Urinary bladder (tissue), 4 donors: Measurements from ENCODE around the gene INSM1. TPM values are rescaled to one million over a fixed set of nuclear protein-coding genes. Genes with fewer than 3 reads are reported as not detected.

ENCODE experiments used
- DNase-seq: peaks from one replicate; pipeline ENCODE4 v3.0.0-alpha.2; 2015; ENCODE audit errors: extremely low spot score
- H3K27ac ChIP-seq: one replicate; pipeline ENCODE4 v1.5.1; 2013; ENCODE audit warnings: low read depth, mild to moderate bottlenecking, moderate library complexity
- H3K36me3 ChIP-seq: one replicate; pipeline ENCODE4 v1.6.1; 2013; ENCODE audit warnings: mild to moderate bottlenecking, moderate library complexity; ENCODE audit not compliant: insufficient read depth
- H3K4me1 ChIP-seq: one replicate; pipeline ENCODE4 v1.6.1; 2013; ENCODE audit warnings: mild to moderate bottlenecking, moderate library complexity; ENCODE audit not compliant: insufficient read depth
- H3K4me3 ChIP-seq: one replicate; pipeline ENCODE4 v1.5.1; 2013; ENCODE audit warnings: low read depth, low read length
- WGBS: extraction: QIAGEN DNeasy Blood & Tissue Kit; methylation state at CpG from one replicate; pipeline ENCODE4 v1.1.7; 2013; 5-methylcytosine and 5-hydroxymethylcytosine counted together
- polyA plus RNA-seq: library from polyadenylated mRNA; stranded (reverse); fragments of 200-250 nt; gene quantifications from one replicate; pipeline ENCODE4 v1.2.3, GENCODE V29; 2013
- total RNA-seq: library from RNA; depleted of rRNA; stranded (reverse); fragments of >200 nt; gene quantifications from one replicate; pipeline ENCODE4 v1.2.3, GENCODE V29; 2014
- donor health status: healthy with polysubstance abuse.
- donor health status: healthy.

Gene INSM1, protein sequence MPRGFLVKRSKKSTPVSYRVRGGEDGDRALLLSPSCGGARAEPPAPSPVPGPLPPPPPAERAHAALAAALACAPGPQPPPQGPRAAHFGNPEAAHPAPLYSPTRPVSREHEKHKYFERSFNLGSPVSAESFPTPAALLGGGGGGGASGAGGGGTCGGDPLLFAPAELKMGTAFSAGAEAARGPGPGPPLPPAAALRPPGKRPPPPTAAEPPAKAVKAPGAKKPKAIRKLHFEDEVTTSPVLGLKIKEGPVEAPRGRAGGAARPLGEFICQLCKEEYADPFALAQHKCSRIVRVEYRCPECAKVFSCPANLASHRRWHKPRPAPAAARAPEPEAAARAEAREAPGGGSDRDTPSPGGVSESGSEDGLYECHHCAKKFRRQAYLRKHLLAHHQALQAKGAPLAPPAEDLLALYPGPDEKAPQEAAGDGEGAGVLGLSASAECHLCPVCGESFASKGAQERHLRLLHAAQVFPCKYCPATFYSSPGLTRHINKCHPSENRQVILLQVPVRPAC
- total RNA-seq (not detected), polyA plus RNA-seq (0.04 TPM)

- no peak for DNase-seq
- WGBS = under 1% methylated on average over 107 of the region's 108 CpGs
- H3K27ac ChIP-seq = no peak within 1 kb of the TSS
- H3K4me1 ChIP-seq = peaks cover 12% of the 10 kb centered on the region
- H3K4me3 ChIP-seq = peak within 1 kb of the TSS; percentile 53
- H3K36me3 ChIP-seq = no peaks in the 10 kb centered on the region
Observed at GRCh38 chr20:20367575-20368417, at the start of gene INSM1. INSM1 (plus strand) TSS chr20:20368104; CDS start chr20:20368268, 164 bp downstream.

- Histone ChIP-seq H3K27ac (no peak overlapping the region), H3K4me3 (no peak overlapping the region), H3K4me1 (no peaks in the 10 kb centered on the region), H3K36me3 (no peaks in the 10 kb centered on the region)
- 75% methylated on average over 9 of the region's 9 CpGs for WGBS
- no peak for DNase-seq
Observed at GRCh38 chr20:20318365-20319161, 49.3 kb upstream of the INSM1 start.

DNA sequence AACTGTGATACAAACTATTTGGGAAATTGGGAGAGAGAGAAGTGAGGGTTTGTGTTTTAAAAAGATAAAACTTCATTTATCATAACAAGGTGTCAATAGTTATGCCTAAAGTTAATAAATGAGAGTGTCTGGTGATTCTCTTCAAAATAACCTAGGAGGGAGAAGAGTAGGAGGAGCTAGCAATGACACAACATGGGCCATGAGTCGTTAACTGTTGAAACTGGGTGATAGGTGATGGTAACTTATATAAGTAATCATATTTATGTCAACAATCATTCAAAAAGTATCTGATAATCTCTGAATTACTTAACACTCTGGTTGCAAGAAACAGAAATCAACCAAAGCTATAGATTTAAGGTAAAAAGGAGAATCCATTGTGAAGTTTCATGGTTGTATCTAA is 46.8 kb upstream of the INSM1 start:
- WGBS = 80% methylated on average over 1 of the region's 1 CpG
- H3K27ac ChIP-seq = no peak overlapping the region
- no peaks in the 10 kb centered on the region for H3K4me1 ChIP-seq
- H3K4me3 ChIP-seq = no peak overlapping the region
- H3K36me3 ChIP-seq = no peaks in the 10 kb centered on the region
- DNase-seq = no peak

DNA sequence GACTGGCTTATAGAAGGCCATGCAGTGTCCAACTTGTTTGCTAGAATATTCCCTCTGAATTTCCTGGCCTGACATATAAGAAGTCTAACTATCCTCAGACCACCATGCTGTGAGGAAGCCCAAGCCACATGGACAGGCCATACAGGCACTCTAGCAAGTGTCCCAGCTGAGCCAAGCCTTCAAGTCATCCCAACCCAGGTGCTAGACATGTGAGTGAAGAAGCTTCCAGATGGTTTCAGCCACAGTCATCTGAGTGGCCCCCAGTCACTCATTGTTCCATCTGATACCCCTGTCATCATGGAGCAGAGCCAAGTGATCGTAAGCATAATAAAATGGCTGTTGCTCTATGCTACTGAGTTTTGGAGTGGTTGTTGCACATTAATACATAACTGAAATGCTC is 46.0 kb upstream of the INSM1 start:
- WGBS = 84% methylated on average over 1 of the region's 1 CpG
- Histone ChIP-seq H3K36me3 (no peaks in the 10 kb centered on the region), H3K27ac (no peak overlapping the region), H3K4me1 (no peaks in the 10 kb centered on the region), H3K4me3 (no peak overlapping the region)
- no peak for DNase-seq

DNA sequence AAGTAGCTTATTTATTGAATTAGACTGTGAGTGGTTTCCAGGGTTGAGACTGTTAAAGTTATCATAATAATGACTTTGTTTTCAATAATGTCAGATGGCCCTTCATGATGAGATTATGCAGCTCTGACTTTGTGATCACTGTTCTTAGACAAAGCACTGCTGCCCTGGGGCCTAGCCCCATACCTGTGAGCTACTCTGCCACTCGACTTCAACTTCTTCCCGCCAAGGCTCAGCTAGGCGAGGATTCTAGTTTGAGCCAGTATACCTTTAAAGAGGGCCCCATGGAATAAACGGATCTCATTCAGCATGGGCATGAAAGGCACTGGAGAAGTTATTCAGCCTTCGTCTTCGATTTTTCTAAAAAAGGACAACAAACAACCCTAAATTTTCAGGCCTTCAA is 45.0 kb upstream of the INSM1 start:
- H3K4me1 ChIP-seq = no peaks in the 10 kb centered on the region
- H3K36me3 ChIP-seq = no peaks in the 10 kb centered on the region
- 86% methylated on average over 6 of the region's 6 CpGs for WGBS
- no peak overlapping the region for H3K4me3 ChIP-seq
- DNase-seq = no peak
- no peak overlapping the region for H3K27ac ChIP-seq

DNA sequence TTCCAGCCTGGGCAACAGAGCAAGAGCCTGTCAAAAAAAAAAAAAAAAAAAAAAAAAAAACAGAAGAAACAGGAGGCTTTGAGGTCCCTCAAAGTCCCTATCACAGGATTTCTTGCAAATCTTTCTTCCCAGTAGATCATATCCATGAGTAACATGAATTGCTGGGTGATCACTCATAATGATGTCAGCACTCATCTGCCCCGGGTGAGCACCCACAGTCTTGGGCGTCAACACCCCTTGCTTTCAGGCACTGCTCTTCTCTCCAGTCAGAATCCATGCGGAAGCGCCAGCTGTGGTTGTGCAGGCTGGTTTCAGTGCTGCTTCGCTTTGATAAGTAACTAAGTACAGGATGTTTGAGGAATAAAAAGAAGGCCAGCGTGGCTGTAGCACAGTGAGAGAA is 40.2 kb upstream of the INSM1 start:
- 86% methylated on average over 6 of the region's 6 CpGs for WGBS
- no peak overlapping the region for H3K4me3 ChIP-seq
- H3K4me1 ChIP-seq = no peaks in the 10 kb centered on the region
- no peaks in the 10 kb centered on the region for H3K36me3 ChIP-seq
- H3K27ac ChIP-seq = no peak overlapping the region
- no peak for DNase-seq

- Histone ChIP-seq H3K27ac (no peak overlapping the region), H3K4me3 (no peak overlapping the region), H3K36me3 (no peaks in the 10 kb centered on the region), H3K4me1 (no peaks in the 10 kb centered on the region)
- WGBS = 85% methylated on average over 13 of the region's 13 CpGs
- DNase-seq = no peak
Observed at GRCh38 chr20:20329564-20329963, 38.3 kb upstream of the INSM1 start.

DNA sequence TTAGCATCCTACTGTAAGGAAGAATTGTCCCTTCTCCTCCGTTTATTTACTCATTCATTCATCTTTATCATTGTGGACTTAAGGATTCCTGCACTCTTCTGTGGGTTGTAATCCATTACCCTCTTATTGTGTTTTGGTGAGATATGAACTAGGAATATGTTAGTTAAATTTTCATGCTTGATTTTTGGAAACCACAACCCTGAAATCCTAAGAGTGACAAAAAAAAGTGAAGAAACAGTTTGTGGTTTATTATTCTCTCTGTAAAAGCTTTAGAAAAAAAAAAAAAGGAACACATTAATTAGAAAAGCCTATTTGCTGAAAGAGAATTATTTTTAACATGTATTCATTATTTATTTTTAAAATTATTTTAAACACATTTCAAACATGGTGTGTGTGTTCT is 36.7 kb upstream of the INSM1 start:
- H3K4me3 ChIP-seq = no peak overlapping the region
- H3K36me3 ChIP-seq = no peaks in the 10 kb centered on the region
- 61% methylated on average over 1 of the region's 1 CpG for WGBS
- H3K27ac ChIP-seq = no peak overlapping the region
- no peak for DNase-seq
- H3K4me1 ChIP-seq = no peaks in the 10 kb centered on the region

- H3K4me1 ChIP-seq = no peaks in the 10 kb centered on the region
- no peak overlapping the region for H3K4me3 ChIP-seq
- WGBS = 81% methylated on average over 2 of the region's 2 CpGs
- DNase-seq = no peak
- H3K36me3 ChIP-seq = no peaks in the 10 kb centered on the region
- no peak overlapping the region for H3K27ac ChIP-seq
Observed at GRCh38 chr20:20331817-20332216, 36.1 kb upstream of the INSM1 start.

DNA sequence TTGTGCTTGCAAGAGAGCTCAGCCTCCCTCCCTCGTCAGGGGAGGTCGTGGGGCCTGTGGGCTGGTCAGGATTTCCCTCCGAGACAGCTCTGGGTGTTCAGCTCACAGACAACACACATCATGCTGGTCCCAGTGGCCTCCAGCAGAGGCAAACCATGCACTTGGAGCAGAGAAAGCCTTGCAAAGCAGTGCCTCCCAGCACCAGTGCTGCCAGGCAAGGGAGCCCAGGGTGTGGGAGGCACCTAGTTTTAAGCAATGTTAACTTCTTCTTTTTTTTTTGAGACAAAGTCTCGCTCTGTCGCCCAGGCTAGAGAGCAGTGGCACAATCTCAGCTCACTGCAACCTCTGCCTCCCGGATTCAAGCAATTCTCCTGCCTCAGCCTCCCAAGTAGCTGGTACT is 34.0 kb upstream of the INSM1 start:
- Histone ChIP-seq H3K27ac (no peak overlapping the region), H3K4me1 (no peaks in the 10 kb centered on the region), H3K36me3 (no peaks in the 10 kb centered on the region), H3K4me3 (no peak overlapping the region)
- DNase-seq = no peak
- 67% methylated on average over 6 of the region's 6 CpGs for WGBS

DNA sequence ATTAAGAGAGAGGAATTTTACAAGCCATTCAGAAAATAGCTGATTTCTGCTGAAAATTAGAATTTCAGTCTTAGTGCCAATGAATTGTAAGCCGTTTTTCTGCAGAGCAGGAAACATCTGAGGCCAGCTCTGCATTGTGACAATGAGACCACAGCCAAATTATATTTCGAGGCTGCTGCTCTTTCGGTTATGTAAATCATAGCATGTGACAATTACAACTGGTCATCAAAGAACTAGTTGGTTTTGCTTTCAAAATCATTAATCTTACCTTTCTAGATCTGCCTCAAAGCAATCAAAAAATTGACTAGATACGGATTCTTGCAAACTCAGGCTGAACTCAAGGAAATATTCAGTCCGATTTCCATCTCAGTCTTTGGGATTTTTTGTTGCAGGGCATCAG is 33.4 kb upstream of the INSM1 start:
- 62% methylated on average over 5 of the region's 5 CpGs for WGBS
- Histone ChIP-seq H3K4me3 (no peak overlapping the region), H3K4me1 (no peaks in the 10 kb centered on the region), H3K27ac (no peak overlapping the region), H3K36me3 (no peaks in the 10 kb centered on the region)
- no peak for DNase-seq

DNA sequence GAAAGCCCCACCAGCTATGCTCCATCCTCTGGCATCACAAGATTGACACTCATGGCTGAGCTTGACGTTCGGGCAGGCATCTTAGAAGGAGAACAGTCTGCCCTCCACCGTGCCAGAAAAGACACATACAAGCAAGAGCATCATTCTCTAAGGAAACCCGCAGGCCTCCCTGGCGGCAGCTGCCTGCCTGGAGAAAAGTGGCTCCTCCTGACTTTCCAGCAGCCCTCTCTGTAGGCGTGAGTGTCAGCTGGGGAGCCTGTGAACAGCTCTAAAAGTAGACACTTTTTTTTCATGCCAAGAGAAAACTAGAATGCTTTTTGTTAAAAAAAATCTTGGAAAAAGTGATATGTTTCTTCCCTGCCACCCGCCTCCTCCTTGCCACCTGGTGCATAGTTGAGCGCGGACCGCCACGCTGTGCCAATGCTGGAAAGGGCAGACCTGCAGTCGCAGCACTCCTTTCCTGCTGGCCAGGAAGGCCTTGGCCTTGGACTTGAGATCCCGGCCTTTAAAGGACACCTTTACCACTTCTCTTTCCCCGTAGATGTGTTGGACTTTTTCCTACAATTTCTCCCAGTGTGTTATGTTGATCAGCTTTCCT is 29.7 kb upstream of the INSM1 start:
- Histone ChIP-seq H3K4me1 (no peaks in the 10 kb centered on the region), H3K4me3 (no peak overlapping the region), H3K27ac (no peak overlapping the region), H3K36me3 (no peaks in the 10 kb centered on the region)
- DNase-seq = no peak
- WGBS = 89% methylated on average over 14 of the region's 14 CpGs

DNA sequence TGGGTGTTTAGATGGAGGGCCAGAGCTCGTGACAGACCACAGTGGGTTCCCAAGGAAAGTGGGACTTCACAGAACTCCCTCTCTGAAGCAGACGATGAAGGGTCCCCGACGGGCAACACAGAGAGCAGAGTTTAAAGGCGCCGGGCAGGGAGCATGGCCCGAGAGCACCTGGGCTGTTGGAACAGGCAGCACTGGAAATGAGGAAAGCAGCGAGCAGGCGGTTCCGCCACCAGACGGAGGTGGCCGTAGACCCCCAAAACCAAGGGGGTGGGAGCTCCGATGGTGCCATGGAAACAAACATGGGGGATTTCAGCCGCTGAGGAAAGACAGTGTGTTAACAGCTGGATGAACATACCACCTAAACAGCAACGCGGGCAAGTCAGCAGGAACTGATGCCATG is 27.5 kb upstream of the INSM1 start:
- no peak for DNase-seq
- WGBS = 91% methylated on average over 16 of the region's 16 CpGs
- Histone ChIP-seq H3K4me3 (no peak overlapping the region), H3K36me3 (no peaks in the 10 kb centered on the region), H3K27ac (no peak overlapping the region), H3K4me1 (no peaks in the 10 kb centered on the region)
